ENCODE data around the gene SH3BGR. TPM values are rescaled to one million over a fixed set of nuclear protein-coding genes. Genes with fewer than 3 reads are reported as not detected.

SH3BGR gene
- total and polyA plus RNA-seq, 2 of the 8 experiments (the other 6 are each of a cell fraction or from before 2014, with no cell fraction given): 2.1 to 5.9 TPM

GRCh38 chr21:39444421-39445180 is 7.2 kb upstream of the SH3BGR start:
- H3K14ac ChIP-seq (ENCODE audit: insufficient read length): no peak overlapping the region
- H4K5ac ChIP-seq (ENCODE audit: insufficient read length, low read depth, low read length): no peak overlapping the region
- no peak overlapping the region for H2AK5ac ChIP-seq (ENCODE audit: low read depth, low read length)
- no peak overlapping the region for H3K56ac ChIP-seq (replicated peaks; ENCODE audit: insufficient read length, low read depth, low read length)
- H3K4me2 ChIP-seq (ENCODE audit: insufficient read depth in 1 of 2, low read depth in 2 of 2, low read length in 2 of 2): peak overlapping the region; percentile 58 to 90
- FAIRE-seq: no peak
- H4K8ac ChIP-seq (ENCODE audit: extremely low read depth, insufficient read depth, low read length): no peak overlapping the region
- peak overlapping the region; percentile 60 to 87 (median 73); a peak in 7 of 8 replicates for H3K4me3 ChIP-seq (ENCODE audit: extremely low read depth in 1 of 4, insufficient read depth in 2 of 4, low read depth in 3 of 4, low read length in 4 of 4)
- no peak overlapping the region for H2BK120ac ChIP-seq (replicated peaks; ENCODE audit: low read depth, low read length)
- CTCF ChIA-PET (ENCODE audit: partially characterized antibody): interaction anchor here (0.9 to 5.6 kb wide), 9 partner anchors 14 to 353 kb away, joined by 3 to 54 read pairs (median 4); no protein-coding TSS in a partner anchor
- no peak for DNase-seq (ENCODE audit: low read depth in 1 of 2, low spot score in 2 of 2)
- H2BK20ac ChIP-seq (ENCODE audit: low read length): no peak overlapping the region
- 46% methylated on average over 15 of the region's 15 CpGs; no CpG with 5 or more reads in 1 of the 2 experiments for WGBS, 2 experiments (ENCODE audit: extremely low coverage in 1 of 2, insufficient coverage in 1 of 2, insufficient read length in 1 of 2, insufficient replicate concordance in 2 of 2, low coverage in 1 of 2, low lambda C conversion rate in 2 of 2, missing lambda C conversion rate in 1 of 2)
- H3K9ac ChIP-seq (replicated peaks in 1 of 4; ENCODE audit: extremely low read depth in 1 of 4, low read depth in 3 of 4, low read length in 3 of 4): peak overlapping the region in 1 of 4 experiments; percentile 50; a peak in 1 of 7 replicates
- no peaks in the 10 kb centered on the region for H3K36me3 ChIP-seq (ENCODE audit: control insufficient read depth in 2 of 4, insufficient read depth in 4 of 4, low read length in 3 of 4)
- peak overlapping the region; percentile 36; the same call in 1 of the 2 replicates for H2AFZ ChIP-seq (ENCODE audit: low read length)
- no peak overlapping the region for H2BK5ac ChIP-seq (ENCODE audit: low read depth, low read length)
- H4K91ac ChIP-seq (replicated peaks; ENCODE audit: insufficient read length, low read length): no peak overlapping the region
- H3K79me1 ChIP-seq (ENCODE audit: low read depth, low read length): no peaks in the 10 kb centered on the region
- no peak overlapping the region for H2BK12ac ChIP-seq (ENCODE audit: low read depth, low read length)
- H2BK15ac ChIP-seq (ENCODE audit: low read length): 0 out of 2 replicates have a peak overlapping the region, but pooled peaks have one; percentile 31
- H4K20me1 ChIP-seq (replicated peaks in 1 of 2; ENCODE audit: control insufficient read depth in 1 of 2, insufficient read depth in 2 of 2, low read length in 2 of 2): no peaks in the 10 kb centered on the region
- POLR2A ChIA-PET (ENCODE audit: partially characterized antibody): interaction anchor here (0.9 to 1.6 kb wide), 3 partner anchors 17 to 99 kb away, joined by 3 to 5 read pairs (median 3); no protein-coding TSS in a partner anchor
- H3K18ac ChIP-seq (ENCODE audit: extremely low read depth, low read length): no peak overlapping the region
- H3K23me2 ChIP-seq (ENCODE audit: low read depth, low read length): peaks cover 9% of the 10 kb centered on the region
- H3K27me3 ChIP-seq (replicated peaks in 1 of 4; ENCODE audit: control insufficient read depth in 3 of 4, extremely low read depth in 1 of 4, insufficient read depth in 3 of 4, low read length in 3 of 4): no peaks in the 10 kb centered on the region
- no peak for TF ChIP-seq KDM4A (IDR thresholded peaks at IDR 0.05; ENCODE audit: low read depth, low read length, severe bottlenecking)
- TF ChIP-seq HDAC6 (IDR thresholded peaks at IDR 0.05; ENCODE audit: low read depth, low read length): no peak
- TF ChIP-seq CEBPB (IDR thresholded peaks at IDR 0.05; ENCODE audit: low read depth, low read length): no peak
- TF ChIP-seq FOSL1 (IDR thresholded peaks at IDR 0.05; ENCODE audit: insufficient read depth, low read depth, low read length): no peak
- TF ChIP-seq SAP30 (IDR thresholded peaks at IDR 0.05; ENCODE audit: insufficient read depth, insufficient replicate concordance, low read length): no peak
- no peak for TF ChIP-seq POLR2A (IDR thresholded peaks at IDR 0.05; ENCODE audit: control extremely low read depth in 1 of 2, low read depth in 2 of 2, low read length in 2 of 2)
- no peaks in the 10 kb centered on the region for H3K79me2 ChIP-seq (ENCODE audit: control insufficient read depth in 1 of 2, insufficient read depth in 2 of 2, low read length in 2 of 2)
- H3K4ac ChIP-seq (replicated peaks; ENCODE audit: insufficient read length, low read depth, low read length): no peak overlapping the region
- H3K27ac ChIP-seq (ENCODE audit: low read depth, low read length): no peak overlapping the region
- H3K4me1 ChIP-seq (replicated peaks in 1 of 4; ENCODE audit: control insufficient read depth in 3 of 4, insufficient read depth in 4 of 4, low read length in 3 of 4): peaks cover 0 to 7% (median 2%) of the 10 kb centered on the region in 4 experiments; a peak in 5 of 7 replicates
- no peak overlapping the region for H3K23ac ChIP-seq (ENCODE audit: insufficient read length)
- no peaks in the 10 kb centered on the region for H3K9me3 ChIP-seq (ENCODE audit: insufficient read depth in 2 of 2, low read depth in 1 of 2, low read length in 1 of 2)
